Keratinocyte (primary cell): ENCODE measurements around the gene STPG2. TPM values are rescaled to one million over a fixed set of nuclear protein-coding genes. Genes with fewer than 3 reads are reported as not detected.

ENCODE experiments used
- DNase-seq: peaks from one replicate; pipeline ENCODE4 v3.0.0-alpha.2; 2011; ENCODE audit warnings: low read depth, missing footprints, low spot score
- FAIRE-seq: peaks from 2 replicates; lab custom pipeline; 2011; peaks lifted over from hg19 to GRCh38; lab: Jason Lieb, UNC
- H2AFZ ChIP-seq: 2 replicates; pipeline ENCODE4 v1.6.0; 2012; ENCODE audit warnings: low read length, control low read depth, inconsistent platforms; ENCODE audit not compliant: control insufficient read depth
- H3K27ac ChIP-seq: 2 replicates; pipeline ENCODE4 v1.5.1; 2011; ENCODE audit warnings: low read length; ENCODE audit not compliant: control insufficient read depth, insufficient read depth
- H3K27me3 ChIP-seq: 3 replicates; pipeline ENCODE4 v1.6.0; 2011; ENCODE audit warnings: low read length; ENCODE audit not compliant: control insufficient read depth, insufficient read depth; ENCODE audit errors: extremely low read depth
- H3K36me3 ChIP-seq, 2 experiments: 2 replicates in 1 of 2; 3 replicates in 1 of 2; pipeline ENCODE4 v1.5.1; 2011; ENCODE audit warnings: low read length in 2 of 2, mild to moderate bottlenecking in 1 of 2; ENCODE audit not compliant: control insufficient read depth in 2 of 2, insufficient read depth in 2 of 2; ENCODE audit errors: extremely low read depth in 1 of 2
- H3K4me1 ChIP-seq: 3 replicates; pipeline ENCODE4 v1.5.1; 2011; ENCODE audit warnings: low read length; ENCODE audit not compliant: control insufficient read depth, insufficient read depth; ENCODE audit errors: extremely low read depth
- H3K4me2 ChIP-seq: 3 replicates; pipeline ENCODE4 v1.6.0; 2011; ENCODE audit warnings: low read depth, low read length; ENCODE audit not compliant: control insufficient read depth, insufficient read depth; ENCODE audit errors: extremely low read depth
- H3K4me3 ChIP-seq, 3 experiments: fragments of 200-600 bp in 1 of 3; sonication (generic) in 1 of 3; 2 replicates in 2 of 3; 3 replicates in 1 of 3; pipeline ENCODE4 v1.5.1; 2011 to 2016; ENCODE audit warnings: low read length in 3 of 3, mild to moderate bottlenecking in 3 of 3, control low read depth in 2 of 3, inconsistent platforms in 1 of 3, low read depth in 1 of 3, mixed read lengths in 1 of 3, mixed run types in 1 of 3, moderate library complexity in 1 of 3; ENCODE audit not compliant: control insufficient read depth in 2 of 3, insufficient read depth in 2 of 3; ENCODE audit errors: extremely low read depth in 1 of 3
- H3K79me2 ChIP-seq: 2 replicates; pipeline ENCODE4 v1.6.0; 2012; ENCODE audit warnings: low read length; ENCODE audit not compliant: control insufficient read depth, insufficient read depth
- H3K9ac ChIP-seq: 3 replicates; pipeline ENCODE4 v1.6.0; 2011; ENCODE audit warnings: low read length; ENCODE audit not compliant: control insufficient read depth, insufficient read depth; ENCODE audit errors: extremely low read depth
- H3K9me1 ChIP-seq: 3 replicates; pipeline ENCODE4 v1.6.0; 2011; ENCODE audit warnings: low read length; ENCODE audit not compliant: control insufficient read depth, insufficient read depth; ENCODE audit errors: extremely low read depth
- H3K9me3 ChIP-seq: 2 replicates; pipeline ENCODE4 v1.5.1; 2012; ENCODE audit warnings: low read depth, low read length; ENCODE audit not compliant: control insufficient read depth
- H4K20me1 ChIP-seq: 3 replicates; pipeline ENCODE4 v1.6.0; 2011; ENCODE audit warnings: low read length; ENCODE audit not compliant: control insufficient read depth, insufficient read depth; ENCODE audit errors: extremely low read depth
- EZH2 ChIP-seq: IDR thresholded peaks from one replicate; pipeline ENCODE4 v1.6.1; 2012; ENCODE audit warnings: inconsistent platforms, mild to moderate bottlenecking, low read length, moderate library complexity
- dilution Hi-C: fragments of 300-500 bp; cut with MboI; formaldehyde crosslinking; loops from one replicate; pipeline ENCODE4 v1.7.0; 2020; ENCODE audit warnings: low sequenced_read_pairs; ENCODE audit not compliant: extremely low pct_ligation_motif_present
- polyA plus RNA-seq, 5 experiments: library from polyadenylated mRNA; depleted of rRNA in 3 of 5; stranded (reverse) in 3 of 5; stranded (forward) in 1 of 5; unstranded in 1 of 5; fragments of >200 nt; gene quantifications; 1 replicate in 1 of 5; 2 replicates in 3 of 5; 3 replicates in 1 of 5; pipeline versions ENCODE4 v1.2.1 to v1.2.3, GENCODE V29; 2011 to 2012; ENCODE audit warnings: missing spikeins in 2 of 5, low read depth in 1 of 5, low replicate concordance in 1 of 5
- TF ChIP-seq, protein P1 (sequence below), 3 experiments: IDR thresholded peaks in 1 of 3; conservative IDR thresholded peaks in 1 of 3; optimal IDR thresholded peaks in 1 of 3; 2 replicates in 2 of 3; 3 replicates in 1 of 3; pipeline versions ENCODE3 to v1.5.1; 2011; ENCODE audit warnings: low read length in 3 of 3, mild to moderate bottlenecking in 3 of 3, moderate library complexity in 2 of 3, control low read depth in 1 of 3, inconsistent platforms in 1 of 3; ENCODE audit not compliant: insufficient read depth in 2 of 3; ENCODE audit errors: extremely low read depth in 1 of 3

STPG2 gene
- polyA plus RNA-seq, 1 donor (not counting 4 experiments of a cell fraction or from before 2014, with no cell fraction given): 0.07 TPM

DNA sequence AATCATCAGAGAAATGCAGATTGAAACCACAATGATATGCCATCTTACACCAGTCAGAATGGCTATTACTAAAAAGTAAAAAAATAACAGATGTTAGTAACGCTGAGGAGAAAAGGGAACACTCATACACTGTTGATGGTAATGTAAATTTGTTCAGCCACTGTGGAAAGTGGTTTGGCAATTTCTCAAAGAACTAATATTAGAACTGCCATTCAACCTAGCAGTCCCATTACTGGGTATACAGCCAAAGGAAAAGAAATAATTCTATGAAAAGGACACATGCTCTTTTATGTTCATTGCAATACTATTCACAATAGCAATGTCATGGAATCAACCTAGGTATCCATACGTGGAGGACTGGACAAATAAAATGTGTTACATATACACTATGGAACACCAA is 566.3 kb downstream of the STPG2 start:
- Histone ChIP-seq H3K36me3 (no peaks in the 10 kb centered on the region), H3K4me2 (no peak overlapping the region), H3K27ac (no peak overlapping the region), H4K20me1 (no peaks in the 10 kb centered on the region), H3K9me3 (no peaks in the 10 kb centered on the region), H2AFZ (no peak overlapping the region), H3K9me1 (no peaks in the 10 kb centered on the region), H3K79me2 (no peaks in the 10 kb centered on the region), H3K9ac (no peak overlapping the region), H3K4me3 (no peak overlapping the region), H3K4me1 (no peaks in the 10 kb centered on the region), H3K27me3 (no peaks in the 10 kb centered on the region)
- DNase-seq (no peak), FAIRE-seq (no peak)
- dilution Hi-C loops: no loop called here
- TF ChIP-seq EZH2: no peak
- TF ChIP-seq, protein P1, sequence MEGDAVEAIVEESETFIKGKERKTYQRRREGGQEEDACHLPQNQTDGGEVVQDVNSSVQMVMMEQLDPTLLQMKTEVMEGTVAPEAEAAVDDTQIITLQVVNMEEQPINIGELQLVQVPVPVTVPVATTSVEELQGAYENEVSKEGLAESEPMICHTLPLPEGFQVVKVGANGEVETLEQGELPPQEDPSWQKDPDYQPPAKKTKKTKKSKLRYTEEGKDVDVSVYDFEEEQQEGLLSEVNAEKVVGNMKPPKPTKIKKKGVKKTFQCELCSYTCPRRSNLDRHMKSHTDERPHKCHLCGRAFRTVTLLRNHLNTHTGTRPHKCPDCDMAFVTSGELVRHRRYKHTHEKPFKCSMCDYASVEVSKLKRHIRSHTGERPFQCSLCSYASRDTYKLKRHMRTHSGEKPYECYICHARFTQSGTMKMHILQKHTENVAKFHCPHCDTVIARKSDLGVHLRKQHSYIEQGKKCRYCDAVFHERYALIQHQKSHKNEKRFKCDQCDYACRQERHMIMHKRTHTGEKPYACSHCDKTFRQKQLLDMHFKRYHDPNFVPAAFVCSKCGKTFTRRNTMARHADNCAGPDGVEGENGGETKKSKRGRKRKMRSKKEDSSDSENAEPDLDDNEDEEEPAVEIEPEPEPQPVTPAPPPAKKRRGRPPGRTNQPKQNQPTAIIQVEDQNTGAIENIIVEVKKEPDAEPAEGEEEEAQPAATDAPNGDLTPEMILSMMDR (optimal IDR thresholded peaks at IDR 0.05 in 1 of 3, IDR thresholded peaks at IDR 0.05 in 1 of 3, conservative IDR thresholded peaks at IDR 0.05 in 1 of 3; ENCODE audit: extremely low read depth in 1 of 3, insufficient read depth in 2 of 3, low read length in 3 of 3): no peak

DNA sequence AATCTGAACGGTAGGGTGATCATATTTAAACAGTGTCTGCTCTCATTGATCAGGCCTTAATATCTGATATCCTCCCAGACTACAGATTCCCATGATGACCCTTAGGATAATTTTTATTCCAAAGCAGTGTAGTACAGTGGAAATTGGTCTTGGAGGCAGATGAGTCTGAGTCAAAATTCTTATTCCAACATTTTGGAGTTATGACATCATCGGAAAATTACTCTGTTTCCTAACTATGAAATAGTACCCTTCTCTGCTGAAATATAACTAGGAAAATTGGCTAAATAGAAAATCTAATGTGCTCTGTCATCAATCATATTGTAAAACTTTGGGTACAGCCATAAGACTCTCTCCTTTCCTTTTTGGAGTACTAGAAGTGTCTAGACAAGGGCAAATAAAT is 583.3 kb downstream of the STPG2 start:
- FAIRE-seq (no peak), DNase-seq (no peak)
- Histone ChIP-seq H3K79me2 (no peaks in the 10 kb centered on the region), H4K20me1 (no peaks in the 10 kb centered on the region), H3K36me3 (no peaks in the 10 kb centered on the region), H3K9me3 (no peaks in the 10 kb centered on the region), H3K9me1 (no peaks in the 10 kb centered on the region), H3K4me3 (no peak overlapping the region), H3K27ac (no peak overlapping the region), H2AFZ (no peak overlapping the region), H3K27me3 (no peaks in the 10 kb centered on the region), H3K9ac (no peak overlapping the region), H3K4me2 (no peak overlapping the region), H3K4me1 (no peaks in the 10 kb centered on the region)
- dilution Hi-C loops: no loop called here
- TF ChIP-seq EZH2: no peak
- TF ChIP-seq, protein P1 (optimal IDR thresholded peaks at IDR 0.05 in 1 of 3, IDR thresholded peaks at IDR 0.05 in 1 of 3, conservative IDR thresholded peaks at IDR 0.05 in 1 of 3; ENCODE audit: extremely low read depth in 1 of 3, insufficient read depth in 2 of 3, low read length in 3 of 3): no peak
